ENCODE data around the gene RGS16.

DNA sequence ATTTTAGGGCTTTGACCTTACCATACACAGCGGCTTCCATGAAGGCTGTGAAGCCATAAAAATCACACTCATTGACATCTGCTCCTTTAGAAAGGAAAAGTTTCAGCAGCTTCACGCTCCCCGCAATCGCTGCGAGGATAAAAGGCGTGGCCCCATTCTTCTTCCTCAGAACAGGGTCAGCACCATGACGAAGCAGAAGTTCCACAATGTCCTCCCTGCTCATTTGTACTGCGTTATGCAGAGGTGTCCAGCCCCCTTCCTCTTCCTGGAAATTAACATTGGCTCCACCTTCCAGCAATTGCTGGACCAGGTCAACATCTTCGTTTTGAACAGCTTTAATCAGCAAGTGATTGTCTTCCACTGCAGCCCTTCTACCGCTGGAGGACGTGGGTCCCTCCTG is 17.8 kb downstream of the RGS16 start:
- TF ChIP-seq POLR2AphosphoS5 (IDR thresholded peaks at IDR 0.05) = no peak
- TF ChIP-seq, protein P1, sequence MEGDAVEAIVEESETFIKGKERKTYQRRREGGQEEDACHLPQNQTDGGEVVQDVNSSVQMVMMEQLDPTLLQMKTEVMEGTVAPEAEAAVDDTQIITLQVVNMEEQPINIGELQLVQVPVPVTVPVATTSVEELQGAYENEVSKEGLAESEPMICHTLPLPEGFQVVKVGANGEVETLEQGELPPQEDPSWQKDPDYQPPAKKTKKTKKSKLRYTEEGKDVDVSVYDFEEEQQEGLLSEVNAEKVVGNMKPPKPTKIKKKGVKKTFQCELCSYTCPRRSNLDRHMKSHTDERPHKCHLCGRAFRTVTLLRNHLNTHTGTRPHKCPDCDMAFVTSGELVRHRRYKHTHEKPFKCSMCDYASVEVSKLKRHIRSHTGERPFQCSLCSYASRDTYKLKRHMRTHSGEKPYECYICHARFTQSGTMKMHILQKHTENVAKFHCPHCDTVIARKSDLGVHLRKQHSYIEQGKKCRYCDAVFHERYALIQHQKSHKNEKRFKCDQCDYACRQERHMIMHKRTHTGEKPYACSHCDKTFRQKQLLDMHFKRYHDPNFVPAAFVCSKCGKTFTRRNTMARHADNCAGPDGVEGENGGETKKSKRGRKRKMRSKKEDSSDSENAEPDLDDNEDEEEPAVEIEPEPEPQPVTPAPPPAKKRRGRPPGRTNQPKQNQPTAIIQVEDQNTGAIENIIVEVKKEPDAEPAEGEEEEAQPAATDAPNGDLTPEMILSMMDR (IDR thresholded peaks at IDR 0.05) = no peak

Measured in stomach (tissue), 4 donors.